Heart left ventricle (tissue), 16 donors: Measurements from ENCODE around the gene CACNA1G. TPM values are rescaled to one million over a fixed set of nuclear protein-coding genes. Genes with fewer than 3 reads are reported as not detected.
A peak's percentile ranks its signal among the peaks of the same experiment; 100 is the strongest.

ENCODE experiments used
- ATAC-seq, 4 donors: fragments of 200-7000 bp; cut with Tn5 transposase; one replicate each; pipeline ENCODE4 v1.9.1; 2020 to 2022; ENCODE audit warnings: moderate library complexity in 4 of 4, mild to moderate bottlenecking in 3 of 4, moderate number of reproducible peaks in 1 of 4
- DNase-seq, 5 donors: peaks; one replicate each; pipeline ENCODE4 v3.0.0-alpha.2; 2020
- H3K27ac ChIP-seq, 12 donors: fragments of 200-600 bp; sonication (generic) in 4 of 12; one replicate each; pipeline versions ENCODE4 v1.5.0 to v1.8.0; 2016 to 2022; ENCODE audit warnings: mild to moderate bottlenecking in 2 of 12
- H3K27me3 ChIP-seq, 9 donors: fragments of 200-600 bp; sonication (generic) in 2 of 9; one replicate each; pipeline versions ENCODE4 v1.5.1 to v1.8.0; 2016 to 2022; ENCODE audit warnings: mild to moderate bottlenecking in 3 of 9
- H3K36me3 ChIP-seq, 9 donors: fragments of 200-600 bp; sonication (generic) in 2 of 9; one replicate each; pipeline versions ENCODE4 v1.5.0 to v1.8.0; 2018 to 2022; ENCODE audit warnings: mild to moderate bottlenecking in 2 of 9
- H3K4me1 ChIP-seq, 12 donors: fragments of 200-600 bp; sonication (generic) in 4 of 12; one replicate each; pipeline versions ENCODE4 v1.5.0 to v1.8.0; 2016 to 2022; ENCODE audit warnings: mild to moderate bottlenecking in 3 of 12
- H3K4me3 ChIP-seq, 12 donors: fragments of 200-600 bp; sonication (generic) in 4 of 12; one replicate each; pipeline versions ENCODE4 v1.5.0 to v1.8.0; 2017 to 2022; ENCODE audit warnings: mild to moderate bottlenecking in 9 of 12, moderate library complexity in 4 of 12
- H3K9me3 ChIP-seq, 12 donors: fragments of 200-600 bp; sonication (generic) in 4 of 12; one replicate each; pipeline versions ENCODE4 v1.5.0 to v1.8.0; 2016 to 2022; ENCODE audit warnings: mild to moderate bottlenecking in 1 of 12
- CTCF ChIP-seq, 12 donors: fragments of 200-600 bp; sonication (generic) in 4 of 12; IDR thresholded peaks; one replicate each; pipeline versions ENCODE4 v1.5.0 to v1.8.0; 2018 to 2022; ENCODE audit warnings: antibody characterized with exemption in 12 of 12, mild to moderate bottlenecking in 5 of 12
- POLR2A ChIP-seq, 2 donors: fragments of 450-650 bp; IDR thresholded peaks; one replicate each; pipeline ENCODE4 v1.6.1; 2017; ENCODE audit warnings: antibody characterized with exemption in 2 of 2, mild to moderate bottlenecking in 2 of 2, moderate library complexity in 2 of 2
- WGBS, 4 donors: extraction: QIAGEN DNeasy Blood & Tissue Kit in 2 of 4; methylation state at CpG; one replicate each; pipeline versions ENCODE4 v1.1.5 to v1.1.7; 2013 to 2018; 5-methylcytosine and 5-hydroxymethylcytosine counted together
- intact Hi-C, 10 donors: fragments of 100-400 bp; cut with DNase I; formaldehyde crosslinking; loops; one replicate each; pipeline versions ENCODE4 v1.11.1 to v1.14.2; 2022
- polyA plus RNA-seq, 2 donors: library from polyadenylated mRNA; stranded (reverse); fragments of 200-250 nt; gene quantifications; one replicate each; pipeline ENCODE4 v1.2.3, GENCODE V29; 2013
- total RNA-seq, 9 donors: library from RNA; depleted of rRNA in 2 of 9; stranded (reverse); fragments of >200 nt in 2 of 9; fragmentation: NEBNext Ultra II Directional in 3 of 9; extraction: Animal tissue kit (Norgen Biotek cat#: 25700) in 3 of 9; gene quantifications; one replicate each; pipeline versions ENCODE4 v1.1.0 to v1.2.4, GENCODE V29; 2016 to 2023
- donor health status: ischemic (EF 13 %, LVEDD 7.1; RV severe dilation, severe dysfunction).
- donor health status: healthy with polysubstance abuse.
- donor health status: DM: no; HTN: yes; CAD: no.
- donor health status: DM: no; HTN: no; CAD: no.
- donor health status: ischemic (EF 25% LVEDD 6.9; RV normal size, moderate dysfunction).
- donor health status: ischemic (EF 25% LVEDD 5.7; RV mildly dilated, moderate dysfunction).
- donor health status: healthy.
- donor health status: DM: yes; HTN: yes; CAD: no.
- donor health status: ischemic (EF 35%, LVEDD 5.7; RV mildly dilated, moderate dysfunction).
- donor health status: nonischemic (EF 11% LVEDD 7.7; RV severe dilation, severe dysfunction).
- donor health status: DM: yes; HTN: yes; CAD: no.
- donor health status: PGD.
- donor health status: ischemic (EF 29% LVEDD 5.4; RV normal size, mild dysfunction).
- donor health status: nonischemic (EF 23%, LVEDD 6.1; RV moderate dilation, normal function).

Gene CACNA1G
- total and polyA plus RNA-seq, 11 donors, result 0.02 to 0.48 (median 0.13) TPM; not detected in 1

DNA sequence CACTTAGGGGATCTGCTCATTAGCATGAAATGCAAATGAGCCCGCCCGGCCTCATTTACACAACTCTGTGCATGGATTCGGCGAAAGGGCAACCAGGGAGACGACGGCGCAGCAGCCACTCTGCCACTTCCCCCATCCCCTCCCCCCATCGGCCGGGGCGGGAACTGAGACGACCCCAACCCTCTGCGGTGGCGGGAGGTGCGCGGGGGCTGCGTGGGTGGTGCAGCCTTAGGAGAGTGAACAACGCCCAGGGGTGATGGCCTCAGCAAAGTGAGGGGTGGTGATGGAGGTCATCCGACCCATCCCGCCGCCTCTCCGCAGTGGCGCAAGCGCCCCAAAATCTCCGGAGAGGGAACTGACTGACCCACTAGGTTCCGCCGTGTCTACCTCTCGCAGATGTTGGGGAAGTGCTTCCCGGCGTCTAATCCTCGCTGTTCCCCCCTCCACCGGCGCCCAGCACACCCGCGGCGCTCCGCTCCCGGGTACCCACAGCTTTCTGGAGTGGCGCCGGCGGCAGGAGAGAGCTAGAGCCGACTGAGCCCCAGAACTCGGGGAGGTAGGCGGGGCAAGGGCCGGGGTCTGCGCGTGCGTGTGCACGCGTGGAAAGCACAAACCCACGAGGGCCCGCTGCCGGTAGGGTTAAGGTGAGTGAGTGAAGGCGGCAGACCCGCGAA, 1.4 kb upstream of the CACNA1G start:
- WGBS, 4 donors, result 4 to 10% (median 6%) methylated on average over 17 to 55 of the region's 55 CpGs
- H3K27ac ChIP-seq, result no peak overlapping the region
- no peaks in the 10 kb centered on the region for H3K9me3 ChIP-seq
- intact Hi-C loops, result loop anchor here in 2 of 10 donors (5.0 kb wide), 2 partner anchors 48 to 123 kb away; no protein-coding TSS in a partner anchor
- peaks cover 12 to 41% (median 28%) of the 10 kb centered on the region in 12 donors for H3K4me1 ChIP-seq
- DNase-seq (no peak), ATAC-seq (no peak)
- H3K4me3 ChIP-seq, result peak overlapping the region in 9 of 12 donors; percentile 12 to 65 (median 60)
- TF ChIP-seq CTCF (IDR thresholded peaks at IDR 0.05) (no peak), POLR2A (IDR thresholded peaks at IDR 0.05) (no peak)
- H3K36me3 ChIP-seq, result peaks cover 0 to 16% (median 7%) of the 10 kb centered on the region in 9 donors
- H3K27me3 ChIP-seq, result peaks cover 27 to 64% (median 49%) of the 10 kb centered on the region in 9 donors

DNA sequence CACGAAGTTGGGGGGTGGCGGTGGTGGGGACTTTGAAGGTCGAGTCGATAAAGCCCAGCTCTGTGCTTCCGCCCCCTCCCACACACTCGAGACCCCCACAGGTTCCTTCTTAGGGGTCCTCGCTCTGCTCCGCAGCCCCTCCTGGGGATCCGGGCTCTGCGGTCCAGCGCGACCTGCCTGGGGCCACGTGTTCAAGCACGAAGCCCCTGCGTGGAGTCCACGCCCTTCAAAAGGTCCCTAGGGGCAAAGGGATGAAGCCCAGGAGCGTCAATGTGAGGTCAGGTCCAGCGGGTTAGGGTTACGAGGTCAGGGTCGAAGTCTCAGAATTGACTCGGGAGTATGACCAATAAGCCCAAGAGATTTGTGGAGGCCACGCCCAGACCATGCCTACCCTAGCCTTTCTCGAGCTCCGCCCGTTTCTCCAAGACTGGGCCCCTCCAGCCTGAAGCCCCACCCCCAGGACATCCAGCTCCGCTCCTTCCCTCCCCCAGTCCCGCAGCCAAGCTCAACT, 786 bp upstream of the CACNA1G start:
- DNase-seq (peak in 2 of 5 donors; percentile 60 to 66), ATAC-seq (peak in 3 of 4 donors; percentile 34 to 54 (median 46))
- peaks cover 0 to 16% (median 7%) of the 10 kb centered on the region in 9 donors for H3K36me3 ChIP-seq
- peaks cover 27 to 68% (median 49%) of the 10 kb centered on the region in 9 donors for H3K27me3 ChIP-seq
- no peak overlapping the region for H3K27ac ChIP-seq
- TF ChIP-seq POLR2A (IDR thresholded peaks at IDR 0.05), result no peak
- no peak for TF ChIP-seq CTCF (IDR thresholded peaks at IDR 0.05)
- intact Hi-C loops, result loop anchor here in 3 of 10 donors (2.0 to 5.0 kb wide), 3 partner anchors 45 to 123 kb away; no protein-coding TSS in a partner anchor
- H3K4me1 ChIP-seq, result peaks cover 12 to 45% (median 29%) of the 10 kb centered on the region in 12 donors
- WGBS, 4 donors, result 0 to 5% (median 4%) methylated on average over 6 to 27 of the region's 27 CpGs
- H3K9me3 ChIP-seq, result no peaks in the 10 kb centered on the region
- H3K4me3 ChIP-seq, result peak overlapping the region; percentile 28 to 65 (median 56)

DNA sequence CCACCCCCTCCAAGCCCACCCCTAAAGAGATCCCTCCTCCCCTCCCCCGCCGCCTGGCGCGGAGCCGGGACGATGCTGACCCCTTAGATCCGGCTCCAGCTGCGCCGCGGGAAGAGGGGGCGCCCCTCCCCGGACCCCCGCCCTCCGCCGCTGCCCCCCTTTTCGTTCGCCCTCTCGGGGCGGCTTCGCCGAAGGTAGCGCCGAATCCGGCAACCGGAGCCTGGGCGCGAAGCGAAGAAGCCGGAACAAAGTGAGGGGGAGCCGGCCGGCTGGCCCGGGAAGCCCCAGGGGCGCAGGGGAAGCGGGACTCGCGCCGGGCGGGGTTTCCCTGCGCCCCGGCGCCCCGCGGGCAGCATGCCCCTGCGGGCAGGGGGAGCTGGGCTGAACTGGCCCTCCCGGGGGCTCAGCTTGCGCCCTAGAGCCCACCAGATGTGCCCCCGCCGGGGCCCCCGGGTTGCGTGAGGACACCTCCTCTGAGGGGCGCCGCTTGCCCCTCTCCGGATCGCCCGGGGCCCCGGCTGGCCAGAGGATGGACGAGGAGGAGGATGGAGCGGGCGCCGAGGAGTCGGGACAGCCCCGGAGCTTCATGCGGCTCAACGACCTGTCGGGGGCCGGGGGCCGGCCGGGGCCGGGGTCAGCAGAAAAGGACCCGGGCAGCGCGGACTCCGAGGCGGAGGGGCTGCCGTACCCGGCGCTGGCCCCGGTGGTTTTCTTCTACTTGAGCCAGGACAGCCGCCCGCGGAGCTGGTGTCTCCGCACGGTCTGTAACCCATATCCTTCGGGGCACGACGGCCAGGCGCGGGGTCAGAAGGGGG, 623 bp downstream of the CACNA1G start:
- Histone ChIP-seq H3K4me1 (peaks cover 12 to 52% (median 30%) of the 10 kb centered on the region in 12 donors), H3K9me3 (no peaks in the 10 kb centered on the region), H3K36me3 (peaks cover 0 to 3% (median 0%) of the 10 kb centered on the region in 9 donors), H3K27me3 (peaks cover 27 to 80% (median 53%) of the 10 kb centered on the region in 9 donors), H3K4me3 (peak overlapping the region; percentile 28 to 65 (median 56)), H3K27ac (no peak overlapping the region)
- TF ChIP-seq CTCF (IDR thresholded peaks at IDR 0.05) (peak in 1 of 12 donors; percentile 2), POLR2A (IDR thresholded peaks at IDR 0.05) (no peak)
- 1 to 2% (median 2%) methylated on average over 29 to 88 of the region's 88 CpGs for WGBS, 4 donors
- intact Hi-C loops, result loop anchor here in 1 of 10 donors (2.0 kb wide), 1 partner anchor 44 kb away; no protein-coding TSS in a partner anchor
- ATAC-seq (no peak), DNase-seq (no peak)
